Right renal pelvis (tissue), 4 donors: Measurements from ENCODE around the gene LYST. TPM values are rescaled to one million over a fixed set of nuclear protein-coding genes. Genes with fewer than 3 reads are reported as not detected.
"Not testable (repeated sequence)": the region's sequence is repeated elsewhere in the genome, so short reads cannot be mapped to it uniquely, and the experiment has no call there.

Experiments
- DNase-seq, 4 donors: peaks; one replicate each; pipeline ENCODE4 v3.0.0-alpha.2; 2013; ENCODE audit warnings: low read depth in 4 of 4, low spot score in 3 of 4, missing footprints in 1 of 4
- polyA plus RNA-seq, 4 donors: library from polyadenylated mRNA; unstranded; fragments of 120-200 nt; gene quantifications; one replicate each; pipeline ENCODE4 v1.2.1, GENCODE V29; 2013; ENCODE audit not compliant: insufficient read length in 4 of 4

Gene LYST
- 10 to 100 TPM; 10.7 to 14.6 (median 13.3) TPM for polyA plus RNA-seq

DNA sequence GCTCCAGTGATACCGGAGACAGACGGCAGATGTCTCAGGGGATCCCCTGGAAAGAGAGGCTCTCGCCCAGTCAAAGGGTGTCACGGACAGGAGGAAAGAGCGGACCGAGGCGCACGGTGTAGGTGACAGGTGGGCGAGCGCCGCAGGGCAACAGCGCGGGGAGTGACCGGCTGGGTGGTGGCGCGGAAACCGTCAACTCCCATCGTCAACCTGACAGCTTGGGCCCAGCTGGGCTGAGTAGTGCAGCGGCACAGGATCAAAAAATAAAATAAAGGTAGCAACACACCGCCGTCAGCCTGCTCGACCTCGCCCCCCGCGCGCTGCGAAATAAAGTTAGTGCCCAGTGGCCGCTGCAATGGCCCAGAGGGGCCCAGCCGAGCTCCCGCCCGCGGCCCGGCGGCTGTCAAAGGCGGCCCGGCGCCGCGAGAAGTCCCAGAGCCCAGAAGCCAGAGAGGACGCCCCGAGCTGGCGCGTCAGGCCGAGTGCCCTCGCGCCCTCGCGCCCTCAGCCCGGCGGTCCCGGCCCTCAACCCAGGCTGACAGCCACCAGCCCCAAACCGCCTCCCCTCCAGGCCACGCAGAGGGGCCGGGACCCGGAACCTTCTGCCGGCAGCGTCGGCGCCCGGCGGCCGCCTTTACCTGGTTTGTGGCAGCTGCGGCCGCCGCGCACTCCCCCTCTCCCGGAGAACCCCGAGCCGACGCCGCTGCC, at the start of gene LYST:
Gene LYST, minus strand, starts transcription at position 702 of the 708 bp plus-strand sequence. CDS start 36,489 bp downstream, outside the sequence.
- peak in 2 of 4 donors; percentile 20 to 44 for DNase-seq

DNA sequence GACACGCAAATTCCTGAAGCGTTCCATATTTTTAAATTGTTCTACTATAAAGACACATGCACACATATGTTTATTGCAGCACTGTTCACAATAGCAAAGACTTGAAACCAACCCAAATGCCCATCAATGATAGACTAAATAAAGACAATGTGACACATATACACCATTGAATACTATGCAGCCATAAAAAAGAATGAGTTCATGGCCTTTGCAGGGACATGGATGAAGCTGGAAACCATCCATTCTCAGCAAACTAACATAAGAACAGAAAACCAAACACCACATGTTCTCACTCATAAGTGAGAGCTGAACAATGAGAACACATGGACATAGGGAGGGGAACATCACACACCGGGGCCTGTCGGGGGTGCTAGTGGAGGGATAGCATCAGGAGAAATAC, 48.8 kb upstream of the LYST start:
- not testable (repeated sequence) for DNase-seq

DNA sequence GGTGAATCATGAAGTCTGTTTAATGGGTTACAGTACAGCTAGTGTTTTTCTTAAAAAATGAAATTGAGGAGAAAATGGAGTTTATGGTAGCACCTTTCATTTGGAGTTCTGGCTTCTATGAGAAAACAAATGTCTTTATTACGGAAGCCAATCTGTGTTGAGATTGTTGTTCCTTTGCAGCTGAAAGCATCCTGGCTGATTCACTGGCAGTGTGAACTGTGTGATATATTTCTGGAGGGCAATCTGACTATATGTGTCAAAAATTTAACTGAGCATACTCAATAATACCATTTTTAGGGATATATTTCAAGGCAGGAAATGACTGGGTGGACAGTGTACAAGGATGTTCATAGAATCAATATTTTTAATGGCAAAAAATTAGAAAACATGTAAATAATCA, 46.6 kb upstream of the LYST start:
- no peak for DNase-seq

GRCh38 chr1:235911876-235912275, 45.2 kb upstream of the LYST start:
- DNase-seq = no peak

- no peak for DNase-seq
Measured at GRCh38 chr1:235911300-235911662, 44.6 kb upstream of the LYST start.

DNA sequence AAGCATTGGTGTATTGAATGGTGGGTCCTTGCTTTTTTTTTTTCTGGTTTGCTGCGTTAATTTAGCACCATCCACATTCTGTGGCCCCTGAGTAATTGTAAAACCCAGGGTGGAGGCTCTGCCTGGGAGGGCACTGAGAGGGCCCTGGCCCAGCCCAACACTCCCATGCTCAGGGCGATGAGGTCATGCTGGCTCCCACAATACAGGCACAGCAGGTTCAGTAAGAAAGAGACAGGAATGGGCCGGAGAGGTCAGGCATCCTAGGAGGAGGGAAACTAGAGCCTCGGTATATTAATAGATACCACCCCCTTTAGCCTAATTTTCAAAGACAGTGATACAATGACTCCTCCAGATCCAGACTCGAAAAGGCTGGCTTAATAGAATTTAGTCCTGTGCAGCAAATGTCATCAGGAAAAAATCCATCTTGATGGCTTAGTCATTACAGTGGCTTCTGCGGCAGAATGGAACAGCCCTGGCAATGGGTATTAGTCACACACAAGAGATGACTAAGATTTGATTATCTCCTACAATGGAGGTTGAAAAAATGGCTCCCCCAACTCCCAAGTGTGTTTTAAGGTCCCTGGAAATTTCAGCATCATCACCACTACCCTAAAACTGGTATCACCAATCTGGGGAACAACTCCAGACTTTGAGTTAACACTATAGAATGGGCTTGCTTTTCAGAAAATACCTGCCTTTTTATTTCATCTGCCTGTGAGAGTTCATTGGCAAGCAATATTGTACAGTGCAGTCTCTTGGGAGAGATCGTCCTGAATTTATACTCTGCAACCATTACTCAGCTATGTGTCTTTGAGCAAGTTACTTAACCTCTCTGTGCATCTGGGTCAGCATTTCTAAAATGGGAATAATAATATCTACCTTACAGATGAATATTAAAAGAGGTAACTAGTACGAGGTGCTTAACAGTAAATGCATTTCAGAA, 43.9 kb upstream of the LYST start:
- no peak for DNase-seq

DNA sequence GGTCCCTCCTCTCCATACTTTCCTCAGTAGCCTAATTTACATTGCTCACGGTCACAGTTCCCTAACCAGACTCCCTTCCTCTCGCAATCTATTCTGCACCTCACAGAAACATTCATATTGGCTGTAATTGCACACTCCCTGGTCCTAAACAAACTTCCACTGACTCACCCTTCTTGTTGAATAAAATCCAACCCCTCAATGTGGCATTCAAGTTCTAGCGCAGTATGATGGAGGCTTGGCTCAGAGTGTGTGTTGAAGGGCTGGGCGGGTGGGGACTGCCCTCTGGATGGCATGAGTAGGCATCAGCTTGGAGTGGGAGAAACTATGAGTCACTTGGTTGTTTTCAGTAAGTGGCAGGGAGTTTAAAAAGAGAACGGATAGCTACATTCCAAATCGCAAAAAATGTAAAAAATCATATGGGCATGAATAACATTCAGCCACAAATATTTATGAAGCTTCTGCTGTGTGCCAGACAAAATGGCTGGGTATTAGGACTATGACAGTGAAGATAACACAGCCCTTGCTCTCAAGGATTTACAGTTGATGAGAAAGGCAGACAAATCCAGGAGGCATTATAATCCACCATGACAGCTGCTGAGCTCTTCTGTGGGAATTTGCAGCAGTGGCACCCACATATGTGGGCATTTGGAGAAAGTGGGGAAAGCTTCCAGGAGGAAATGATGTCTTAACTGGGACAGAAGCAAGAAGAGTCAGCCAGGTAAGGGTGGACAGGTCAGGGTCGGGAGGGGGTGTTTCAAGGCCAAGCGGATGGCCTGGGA, 42.2 kb upstream of the LYST start:
- DNase-seq = no peak

GRCh38 chr1:235907897-235908240, 41.2 kb upstream of the LYST start:
- DNase-seq = no peak

GRCh38 chr1:235907187-235907896, 40.6 kb upstream of the LYST start:
- no peak for DNase-seq

DNA sequence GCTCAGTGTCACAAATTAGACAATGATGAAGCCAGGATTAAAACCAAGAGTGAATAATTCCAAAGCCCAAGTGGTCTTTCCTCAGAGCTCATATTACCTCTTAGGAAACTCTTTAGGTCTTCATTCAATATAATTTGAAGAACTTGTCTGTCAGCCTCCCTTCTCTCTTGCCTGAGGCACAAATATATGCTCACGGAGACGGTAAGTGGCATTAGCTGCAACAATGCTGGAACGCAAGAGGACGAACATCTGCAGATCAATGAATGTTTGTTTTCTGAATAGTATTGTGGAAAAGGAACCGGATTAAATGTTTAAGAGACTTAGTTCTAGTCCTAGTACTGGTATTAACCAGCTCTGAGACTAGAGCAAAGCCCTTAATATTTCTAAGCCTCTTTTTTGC, 39.7 kb upstream of the LYST start:
- no peak for DNase-seq

DNA sequence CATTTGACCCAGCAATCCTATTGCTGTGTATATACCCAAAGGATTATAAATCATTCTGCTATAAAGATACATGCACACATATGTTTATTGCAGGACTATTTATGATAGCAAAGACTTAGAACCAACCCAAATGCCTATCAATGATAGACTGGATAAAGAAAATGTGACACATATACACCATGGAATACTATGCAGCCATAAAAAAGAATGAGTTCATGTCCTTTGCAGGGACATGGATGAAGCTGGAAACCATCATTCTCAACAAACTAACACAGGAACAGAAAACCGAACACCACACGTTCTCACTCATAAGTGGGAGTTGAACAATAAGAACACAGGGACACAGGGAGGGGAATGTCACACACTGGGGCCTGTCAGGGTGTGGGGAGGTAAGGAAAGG, 37.1 kb upstream of the LYST start:
- DNase-seq = not testable (repeated sequence)

DNA sequence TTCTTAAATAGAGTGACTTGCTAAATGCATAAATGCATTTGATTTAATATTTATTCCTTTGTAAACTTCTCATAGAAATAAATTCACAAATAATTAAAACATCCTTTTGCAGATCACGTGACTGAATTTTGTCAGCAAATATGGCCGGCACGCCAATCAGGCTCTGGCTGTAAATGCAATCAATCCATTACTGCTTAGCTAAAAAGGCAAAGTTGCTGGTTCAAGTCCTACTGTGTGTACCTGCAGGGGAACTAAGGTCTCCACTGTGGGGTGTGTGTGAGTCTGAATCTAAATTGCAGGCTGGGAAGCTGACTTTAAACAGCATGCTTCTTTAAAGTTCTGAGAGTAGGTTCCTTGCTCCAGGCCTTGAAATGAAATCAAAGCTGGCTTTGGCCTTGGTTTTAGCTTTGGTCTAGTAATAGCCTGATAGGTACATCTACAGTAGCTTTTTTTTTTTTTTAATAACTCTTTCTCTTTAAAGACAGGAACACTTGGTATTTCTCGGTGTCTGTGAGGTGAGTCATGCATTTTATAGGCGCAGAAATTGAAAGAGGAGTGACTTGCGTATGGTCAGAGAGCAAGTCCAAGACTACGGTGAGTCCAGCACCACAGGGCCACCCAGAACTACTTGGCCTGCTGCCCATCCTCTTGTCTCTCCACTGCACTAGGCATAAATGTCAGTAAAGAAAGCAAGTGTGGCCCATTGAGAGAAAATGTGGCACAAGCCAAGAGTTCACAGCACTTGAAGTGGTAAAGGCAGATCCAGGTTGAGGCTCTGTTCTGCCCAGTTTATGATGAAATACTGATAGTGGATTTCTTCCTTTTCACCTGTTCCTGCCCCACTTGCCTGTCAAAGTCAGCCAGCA, 36.2 kb upstream of the LYST start:
- DNase-seq = no peak

DNA sequence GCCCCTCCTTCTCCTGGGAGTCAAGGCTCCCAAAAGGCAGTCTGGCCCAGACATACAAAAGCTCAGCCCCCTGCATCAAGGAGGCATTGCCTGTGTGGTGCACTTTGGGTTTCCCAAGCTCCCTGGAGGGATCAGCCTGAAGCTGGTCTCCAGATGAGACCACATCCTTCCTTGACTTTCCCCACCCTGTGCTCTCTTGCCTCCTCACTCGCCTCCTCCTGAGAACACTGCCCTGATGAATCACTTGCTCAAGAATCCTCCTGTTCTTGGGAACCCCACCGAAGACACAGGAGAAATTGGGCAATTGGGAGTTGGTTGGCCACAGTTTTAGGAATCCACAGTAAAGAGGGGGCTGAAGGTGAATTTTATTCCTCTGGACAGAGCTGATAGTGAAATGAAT, 34.8 kb upstream of the LYST start:
- no peak for DNase-seq

- DNase-seq = no peak
Measured at GRCh38 chr1:235898126-235898525, 31.4 kb upstream of the LYST start.

GRCh38 chr1:235893840-235894239, 27.1 kb upstream of the LYST start:
- DNase-seq = no peak

GRCh38 chr1:235892734-235893413, 26.2 kb upstream of the LYST start:
- no peak for DNase-seq

DNA sequence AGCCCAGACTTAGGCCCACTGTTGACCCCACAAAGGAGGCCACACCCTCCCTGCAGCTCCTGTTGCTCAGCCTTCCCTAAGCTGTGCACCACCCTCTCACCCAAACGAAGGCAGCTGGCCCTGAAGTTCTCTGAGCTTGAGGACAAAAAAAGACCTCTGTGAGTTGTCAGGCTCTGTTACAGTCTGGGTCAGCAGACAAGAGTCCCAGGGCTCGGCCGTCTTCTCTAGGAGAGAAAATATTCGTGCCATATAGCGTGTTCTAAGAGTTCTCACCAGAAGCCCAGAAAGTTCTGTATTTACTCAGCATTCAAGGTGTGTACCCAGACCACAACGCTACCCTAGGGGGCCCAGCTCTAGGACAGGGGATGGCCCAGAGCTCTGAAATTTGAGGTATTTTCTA, 25.5 kb upstream of the LYST start:
- no peak for DNase-seq

GRCh38 chr1:235888119-235888643, 21.5 kb upstream of the LYST start:
- no peak for DNase-seq

DNA sequence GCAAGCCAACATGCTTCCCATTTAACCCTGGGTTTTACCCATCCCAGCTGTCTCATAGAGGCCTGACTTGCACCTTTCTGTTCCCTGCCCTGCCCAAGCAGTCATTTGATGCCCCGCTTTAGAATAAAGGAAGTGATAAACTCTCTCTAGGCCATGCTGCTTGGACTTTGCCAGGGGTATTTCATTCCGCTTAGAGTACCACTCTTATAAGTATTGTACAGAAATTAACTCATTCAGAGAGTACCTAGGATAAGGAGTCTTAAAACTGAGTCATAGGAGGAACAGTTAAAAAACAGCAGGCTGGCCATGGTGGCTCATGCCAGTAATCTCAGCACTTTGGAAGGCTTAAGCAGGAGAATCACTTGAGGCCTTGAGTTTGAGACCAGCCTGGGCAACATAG, 21.0 kb upstream of the LYST start:
- no peak for DNase-seq
